Measurements from ENCODE around the gene SNRK. TPM values are rescaled to one million over a fixed set of nuclear protein-coding genes. Genes with fewer than 3 reads are reported as not detected.

Gene SNRK
- total RNA-seq, 1 experiment from 2014 or later = 12.0 TPM

DNA sequence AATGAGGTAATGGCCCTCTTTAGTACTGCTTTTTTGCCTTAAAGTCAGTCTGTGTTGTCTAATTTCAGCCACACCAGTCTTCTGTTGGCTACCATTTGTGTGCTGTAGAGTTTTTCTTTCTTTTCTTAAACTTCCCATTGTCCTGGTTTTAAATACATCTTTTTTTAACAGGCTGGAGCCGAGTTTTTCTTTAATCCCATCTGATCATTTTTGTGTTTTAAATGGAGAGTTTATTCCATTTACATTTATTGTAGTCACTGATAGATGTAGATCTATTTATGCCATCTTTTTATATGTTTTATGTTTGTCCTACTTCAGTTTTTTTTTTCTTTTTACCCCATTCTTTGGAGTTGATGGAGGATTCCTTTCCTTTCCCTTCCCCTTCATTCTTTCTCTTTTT, 49.5 kb downstream of the SNRK start:
- no peaks in the 10 kb centered on the region for H3K79me1 ChIP-seq (ENCODE audit: insufficient read depth, low read depth, low read length, poor library complexity, severe bottlenecking)
- H3K27me3 Mint-ChIP-seq (ENCODE audit: low read depth) = no peaks in the 10 kb centered on the region; the same call in 1 of the 2 replicates
- no peak overlapping the region for H2BK15ac ChIP-seq (ENCODE audit: low read depth, low read length)
- no peak overlapping the region for H3K23ac ChIP-seq (ENCODE audit: insufficient read length, low read depth, low read length)
- no peak overlapping the region for H3K27ac Mint-ChIP-seq
- H4K91ac ChIP-seq (ENCODE audit: insufficient read length, low read depth, low read length) = no peak overlapping the region
- no peak overlapping the region for H2BK120ac ChIP-seq (ENCODE audit: low read depth, low read length, poor library complexity, severe bottlenecking)
- no peaks in the 10 kb centered on the region for H3K4me1 ChIP-seq (ENCODE audit: insufficient read depth, low read length)
- no peak overlapping the region for H3K14ac ChIP-seq (ENCODE audit: insufficient read depth, low read length)
- H2BK20ac ChIP-seq (ENCODE audit: low read depth, low read length, poor library complexity, severe bottlenecking) = no peak overlapping the region
- H3K9me3 Mint-ChIP-seq = peaks cover 33 to 40% of the 10 kb centered on the region in 2 experiments
- H3K56ac ChIP-seq (ENCODE audit: insufficient read length, low read depth, low read length) = no peak overlapping the region
- peaks cover 14% of the 10 kb centered on the region for H3K9me3 ChIP-seq (ENCODE audit: control insufficient read depth, low read depth, low read length)
- H3K27me3 ChIP-seq (ENCODE audit: insufficient read depth, low read length) = no peaks in the 10 kb centered on the region
- H3K9ac ChIP-seq (ENCODE audit: extremely low read depth, insufficient read length, low read length) = no peak overlapping the region
- no peak for DNase-seq
- H4K8ac ChIP-seq (replicated peaks; ENCODE audit: insufficient read length, low read depth, low read length) = no peak overlapping the region
- H3K4me3 Mint-ChIP-seq = no peak overlapping the region
- no peaks in the 10 kb centered on the region for H3K79me2 ChIP-seq (ENCODE audit: insufficient read depth, low read length)
- peaks cover 54 to 69% (median 59%) of the 10 kb centered on the region in 3 experiments for H3K36me3 Mint-ChIP-seq (ENCODE audit: insufficient read depth in 1 of 3, low read depth in 3 of 3)
- H3K4me1 Mint-ChIP-seq = peaks cover 2 to 5% of the 10 kb centered on the region in 2 experiments; a peak in 3 of 4 replicates
- no peak overlapping the region for H2AFZ ChIP-seq (ENCODE audit: low read length)
- H2BK5ac ChIP-seq (ENCODE audit: insufficient read length, low read length) = no peak overlapping the region
- H2AK5ac ChIP-seq (ENCODE audit: insufficient read length, low read length) = no peak overlapping the region
- H3K4ac ChIP-seq (ENCODE audit: low read depth, low read length) = no peak overlapping the region
- no peak overlapping the region for H3K4me2 ChIP-seq (ENCODE audit: insufficient read depth, insufficient read length, low read length)
- H3K23me2 ChIP-seq (ENCODE audit: insufficient read length, low read depth, low read length, poor library complexity, severe bottlenecking) = no peaks in the 10 kb centered on the region
- H3K27ac ChIP-seq (ENCODE audit: insufficient read length, low read depth, low read length) = no peak overlapping the region
- no peak for TF ChIP-seq CTCF (conservative IDR thresholded peaks at IDR 0.05)
- H2BK12ac ChIP-seq (ENCODE audit: insufficient read length, low read depth, low read length) = no peak overlapping the region
- no peak overlapping the region for H3T11ph ChIP-seq (ENCODE audit: low read length)
- no CpG with 5 or more reads among the region's 1 CpG for WGBS (ENCODE audit: extremely low coverage, insufficient read length, low lambda C conversion rate)
- H4K5ac ChIP-seq (ENCODE audit: insufficient read length, low read depth, low read length) = no peak overlapping the region
- H3K18ac ChIP-seq (ENCODE audit: insufficient read length, low read depth, low read length) = no peak overlapping the region
- no peaks in the 10 kb centered on the region for H4K20me1 ChIP-seq (ENCODE audit: control insufficient read depth, insufficient read depth, insufficient read length)
